ENCODE measurements around the gene SLC1A3.

DNA sequence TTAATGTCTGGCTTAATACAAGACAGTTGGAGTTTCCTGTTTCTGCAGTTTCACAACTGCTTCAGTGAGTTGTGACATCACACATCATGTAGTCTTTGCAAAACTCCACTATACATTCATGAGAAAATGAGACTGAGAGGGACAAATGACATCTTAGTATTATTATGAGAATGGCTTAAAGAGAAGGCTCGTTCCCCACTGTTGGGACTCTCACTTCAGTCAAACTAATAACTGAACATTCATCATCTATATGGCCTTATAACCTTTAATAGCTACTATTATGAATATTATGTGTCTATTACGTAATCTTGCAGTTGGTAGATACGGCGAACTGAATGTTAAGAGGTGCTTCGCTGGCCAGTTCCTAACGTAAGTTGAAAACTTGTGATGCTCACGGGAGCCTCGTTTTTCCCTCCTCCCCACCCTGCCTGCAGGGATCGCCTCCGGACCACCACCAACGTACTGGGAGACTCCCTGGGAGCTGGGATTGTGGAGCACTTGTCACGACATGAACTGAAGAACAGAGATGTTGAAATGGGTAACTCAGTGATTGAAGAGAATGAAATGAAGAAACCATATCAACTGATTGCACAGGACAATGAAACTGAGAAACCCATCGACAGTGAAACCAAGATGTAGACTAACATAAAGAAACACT is 79.4 kb downstream of the SLC1A3 start:
- TF ChIP-seq, protein P1, sequence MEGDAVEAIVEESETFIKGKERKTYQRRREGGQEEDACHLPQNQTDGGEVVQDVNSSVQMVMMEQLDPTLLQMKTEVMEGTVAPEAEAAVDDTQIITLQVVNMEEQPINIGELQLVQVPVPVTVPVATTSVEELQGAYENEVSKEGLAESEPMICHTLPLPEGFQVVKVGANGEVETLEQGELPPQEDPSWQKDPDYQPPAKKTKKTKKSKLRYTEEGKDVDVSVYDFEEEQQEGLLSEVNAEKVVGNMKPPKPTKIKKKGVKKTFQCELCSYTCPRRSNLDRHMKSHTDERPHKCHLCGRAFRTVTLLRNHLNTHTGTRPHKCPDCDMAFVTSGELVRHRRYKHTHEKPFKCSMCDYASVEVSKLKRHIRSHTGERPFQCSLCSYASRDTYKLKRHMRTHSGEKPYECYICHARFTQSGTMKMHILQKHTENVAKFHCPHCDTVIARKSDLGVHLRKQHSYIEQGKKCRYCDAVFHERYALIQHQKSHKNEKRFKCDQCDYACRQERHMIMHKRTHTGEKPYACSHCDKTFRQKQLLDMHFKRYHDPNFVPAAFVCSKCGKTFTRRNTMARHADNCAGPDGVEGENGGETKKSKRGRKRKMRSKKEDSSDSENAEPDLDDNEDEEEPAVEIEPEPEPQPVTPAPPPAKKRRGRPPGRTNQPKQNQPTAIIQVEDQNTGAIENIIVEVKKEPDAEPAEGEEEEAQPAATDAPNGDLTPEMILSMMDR (conservative IDR thresholded peaks at IDR 0.05 in 1 of 2, IDR thresholded peaks at IDR 0.05 in 1 of 2; ENCODE audit: low read depth in 1 of 2, low read length in 2 of 2), result no peak
- no peak for TF ChIP-seq EZH2 (IDR thresholded peaks at IDR 0.05; ENCODE audit: low read length, missing control alignments)

Data from fibroblast of lung (primary cell).